Astrocyte (in vitro differentiated cells and primary cell): ENCODE measurements around the gene SLC16A9.

Experiments
- EZH2 ChIP-seq: IDR thresholded peaks from 2 replicates; pipeline ENCODE4 v1.6.1; 2012; ENCODE audit warnings: mild to moderate bottlenecking, low read length, inconsistent platforms; ENCODE audit not compliant: insufficient read depth
- TF ChIP-seq, protein P1 (sequence below): IDR thresholded peaks from 2 replicates; pipeline ENCODE4 v1.5.1; 2011; ENCODE audit warnings: low read depth, mild to moderate bottlenecking, inconsistent platforms, low read length, moderate library complexity; ENCODE audit not compliant: insufficient read depth

DNA sequence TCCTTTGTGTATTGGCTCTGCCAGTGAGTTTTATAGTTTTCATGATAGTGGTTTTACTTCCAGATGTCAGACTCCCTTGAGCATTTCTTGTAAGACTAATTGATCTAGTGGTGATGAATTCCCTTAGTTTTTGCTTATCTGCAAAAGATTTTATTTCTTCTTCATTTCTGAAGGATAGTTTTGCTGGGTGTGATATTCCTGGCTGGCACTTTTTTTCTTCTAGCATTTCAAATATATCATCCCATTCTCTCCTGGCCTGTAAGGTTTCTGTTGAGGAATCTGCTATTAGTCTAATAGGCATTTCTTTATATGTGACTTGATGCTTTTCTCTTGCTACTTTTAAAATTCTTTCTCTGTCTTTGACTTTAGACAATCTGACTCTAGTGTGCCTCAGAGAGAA lies 64.8 kb downstream of the SLC16A9 start:
- TF ChIP-seq, protein P1, sequence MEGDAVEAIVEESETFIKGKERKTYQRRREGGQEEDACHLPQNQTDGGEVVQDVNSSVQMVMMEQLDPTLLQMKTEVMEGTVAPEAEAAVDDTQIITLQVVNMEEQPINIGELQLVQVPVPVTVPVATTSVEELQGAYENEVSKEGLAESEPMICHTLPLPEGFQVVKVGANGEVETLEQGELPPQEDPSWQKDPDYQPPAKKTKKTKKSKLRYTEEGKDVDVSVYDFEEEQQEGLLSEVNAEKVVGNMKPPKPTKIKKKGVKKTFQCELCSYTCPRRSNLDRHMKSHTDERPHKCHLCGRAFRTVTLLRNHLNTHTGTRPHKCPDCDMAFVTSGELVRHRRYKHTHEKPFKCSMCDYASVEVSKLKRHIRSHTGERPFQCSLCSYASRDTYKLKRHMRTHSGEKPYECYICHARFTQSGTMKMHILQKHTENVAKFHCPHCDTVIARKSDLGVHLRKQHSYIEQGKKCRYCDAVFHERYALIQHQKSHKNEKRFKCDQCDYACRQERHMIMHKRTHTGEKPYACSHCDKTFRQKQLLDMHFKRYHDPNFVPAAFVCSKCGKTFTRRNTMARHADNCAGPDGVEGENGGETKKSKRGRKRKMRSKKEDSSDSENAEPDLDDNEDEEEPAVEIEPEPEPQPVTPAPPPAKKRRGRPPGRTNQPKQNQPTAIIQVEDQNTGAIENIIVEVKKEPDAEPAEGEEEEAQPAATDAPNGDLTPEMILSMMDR: no peak
- no peak for TF ChIP-seq EZH2
